ENCODE results near the gene POLQ. TPM values are rescaled to one million over a fixed set of nuclear protein-coding genes. Genes with fewer than 3 reads are reported as not detected.
A peak's percentile ranks its signal among the peaks of the same experiment; 100 is the strongest.
"Not testable (repeated sequence)": the region's sequence is repeated elsewhere in the genome, so short reads cannot be mapped to it uniquely, and the experiment has no call there.

The POLQ gene
- 3.6 TPM for polyA plus RNA-seq (2012; ENCODE audit: low read depth, missing spikeins)

DNA sequence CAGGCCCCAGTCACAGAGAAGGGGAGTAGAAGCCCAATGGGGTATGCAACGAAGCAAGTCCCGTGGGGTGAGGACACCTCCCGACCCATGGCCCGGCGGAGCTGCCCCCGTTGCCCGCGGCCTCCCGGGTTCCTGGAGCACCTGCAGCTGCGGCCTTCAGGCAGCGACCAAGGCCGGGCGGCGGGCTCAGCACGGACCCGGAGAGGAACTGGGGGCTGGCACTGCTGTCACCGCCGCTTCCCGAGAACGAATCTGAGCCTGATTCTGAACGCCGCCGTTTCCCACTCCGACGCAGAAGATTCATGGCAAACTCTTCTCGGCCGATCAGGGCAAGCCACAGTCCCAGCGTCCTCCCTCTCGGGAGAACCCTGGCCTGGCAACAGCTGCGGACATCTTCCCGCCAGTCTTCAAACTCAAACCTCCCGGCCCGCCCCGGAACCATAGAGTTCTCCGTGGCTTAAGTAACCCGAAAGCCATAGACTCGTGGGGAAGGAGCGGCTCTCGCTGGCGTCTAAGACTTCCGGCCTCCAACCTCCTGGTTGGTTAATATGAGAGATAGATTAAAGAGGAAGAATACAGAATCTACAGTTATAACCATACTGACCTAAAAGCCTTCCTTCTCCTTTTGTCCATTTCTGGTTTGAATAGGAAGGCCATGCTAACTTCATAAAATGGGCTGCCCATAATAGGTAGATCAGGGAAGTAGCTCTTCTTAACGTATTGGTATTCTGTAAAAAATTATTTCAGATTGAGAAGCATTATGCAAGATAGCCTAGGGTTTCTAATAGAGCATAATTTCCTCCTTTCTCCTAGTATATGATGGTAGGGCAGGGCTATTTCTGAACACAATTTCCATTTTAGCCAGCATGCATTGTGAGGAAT, at the start of gene POLQ:
TSS of gene POLQ (minus strand) at position 415 of the 882 bp plus-strand sequence. CDS start at position 304, 111 bp downstream.
- FAIRE-seq (peak; percentile 89), DNase-seq (ENCODE audit: insufficient read length, low spot score) (peak; percentile 71)
- TF ChIP-seq POLR2A (IDR thresholded peaks at IDR 0.05; ENCODE audit: low read depth, low read length): peak; percentile 75; the same call in 1 of the 2 replicates
- TF ChIP-seq SPI1 (IDR thresholded peaks at IDR 0.05; ENCODE audit: low read depth, low read length): 0 out of 2 replicates have a peak, but pooled peaks have one; percentile 19
- TF ChIP-seq POU2F2 (IDR thresholded peaks at IDR 0.05; ENCODE audit: low read depth, low read length): no peak; the same call in 1 of the 2 replicates
- no peak; the same call in 1 of the 2 replicates for TF ChIP-seq TAF1 (IDR thresholded peaks at IDR 0.05; ENCODE audit: low read depth, low read length)
- TF ChIP-seq POLR2AphosphoS5 (IDR thresholded peaks at IDR 0.05; ENCODE audit: low read depth, low read length): peak; percentile 56; the same call in 1 of the 2 replicates
- no peak for TF ChIP-seq PAX5 (IDR thresholded peaks at IDR 0.05; ENCODE audit: insufficient read depth, low read length, severe bottlenecking)

DNA sequence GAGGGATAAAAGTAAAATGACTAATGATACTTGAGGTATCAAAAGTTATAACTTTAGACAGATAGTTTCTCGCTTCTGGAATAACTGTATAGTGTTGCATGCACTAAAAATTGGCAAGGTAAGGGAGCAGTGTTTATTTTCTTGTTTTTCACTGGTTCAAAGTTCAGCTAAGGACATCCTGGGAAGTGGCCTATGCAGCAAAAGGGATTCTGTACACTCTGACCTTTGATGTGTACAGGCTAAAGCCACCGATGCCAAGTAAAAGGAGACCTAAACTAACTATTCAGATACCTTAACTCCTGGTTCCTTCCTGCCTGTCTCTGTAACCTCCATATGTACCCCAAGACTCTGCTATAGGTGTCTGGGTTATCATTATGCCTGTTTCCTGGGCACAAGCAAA, 49.1 kb upstream of the POLQ start:
- FAIRE-seq: no peak
- TF ChIP-seq POU2F2 (IDR thresholded peaks at IDR 0.05; ENCODE audit: low read depth, low read length) (no peak), SPI1 (IDR thresholded peaks at IDR 0.05; ENCODE audit: low read depth, low read length) (no peak), TAF1 (IDR thresholded peaks at IDR 0.05; ENCODE audit: low read depth, low read length) (no peak), POLR2A (IDR thresholded peaks at IDR 0.05; ENCODE audit: low read depth, low read length) (no peak), POLR2AphosphoS5 (IDR thresholded peaks at IDR 0.05; ENCODE audit: low read depth, low read length) (no peak), PAX5 (IDR thresholded peaks at IDR 0.05; ENCODE audit: insufficient read depth, low read length, severe bottlenecking) (no peak)

GRCh38 chr3:121593806-121594205, 48.0 kb upstream of the POLQ start:
- not testable (repeated sequence) for DNase-seq (ENCODE audit: insufficient read length, low spot score); FAIRE-seq

More for the DNA sequence above, 49.1 kb upstream of the POLQ start:
- DNase-seq (ENCODE audit: insufficient read length, low spot score): no peak

DNA sequence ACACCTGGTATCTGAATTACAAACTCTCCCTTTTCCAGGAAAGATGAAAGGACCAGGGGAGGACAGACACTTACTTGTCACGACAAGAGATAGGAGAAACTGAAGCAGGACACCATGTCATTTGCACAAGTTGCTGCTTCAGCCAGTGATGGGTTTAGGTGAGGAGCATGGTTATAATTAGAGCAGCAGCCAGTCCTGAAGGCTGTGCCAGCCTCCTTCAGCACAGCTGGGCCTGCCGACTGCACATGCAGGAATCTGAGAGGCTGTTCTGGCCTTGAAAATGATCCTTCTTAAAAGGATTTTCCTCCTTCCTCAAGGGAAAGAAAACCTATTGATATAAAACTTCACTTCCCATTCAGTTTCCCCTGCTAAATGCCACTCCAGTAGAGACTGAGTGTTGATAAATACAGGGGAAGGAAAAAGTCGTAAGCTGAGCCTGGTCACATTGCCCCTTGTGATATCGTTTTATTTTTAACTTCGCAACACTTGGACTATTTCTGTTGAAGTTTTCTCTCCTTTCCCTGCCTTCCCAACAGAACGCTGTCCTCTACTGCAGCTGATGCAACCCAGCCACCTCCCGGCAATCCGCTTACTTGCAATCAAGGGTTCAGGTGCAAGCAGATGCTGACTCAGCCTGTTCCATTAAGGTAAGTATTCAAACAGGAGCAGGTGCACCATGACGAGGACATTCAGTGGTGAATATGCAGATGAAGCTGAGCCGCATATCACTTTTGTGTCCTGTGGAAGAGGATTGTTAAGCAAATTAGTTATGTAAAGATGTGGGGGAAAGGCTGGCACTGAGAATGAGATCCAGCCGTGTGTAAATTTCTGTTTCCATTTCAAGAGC, 47.3 kb upstream of the POLQ start, which contains the start of gene FBXO40:
TSS of gene FBXO40 (plus strand) at position 524 of the 847 bp plus-strand sequence. CDS start 27,197 bp downstream, outside the sequence.
- DNase-seq (ENCODE audit: insufficient read length, low spot score): no peak
- TF ChIP-seq POLR2AphosphoS5 (IDR thresholded peaks at IDR 0.05; ENCODE audit: low read depth, low read length): no peak
- TF ChIP-seq SPI1 (IDR thresholded peaks at IDR 0.05; ENCODE audit: low read depth, low read length): no peak
- no peak for TF ChIP-seq POLR2A (IDR thresholded peaks at IDR 0.05; ENCODE audit: low read depth, low read length)
- peak; percentile 70 for FAIRE-seq

DNA sequence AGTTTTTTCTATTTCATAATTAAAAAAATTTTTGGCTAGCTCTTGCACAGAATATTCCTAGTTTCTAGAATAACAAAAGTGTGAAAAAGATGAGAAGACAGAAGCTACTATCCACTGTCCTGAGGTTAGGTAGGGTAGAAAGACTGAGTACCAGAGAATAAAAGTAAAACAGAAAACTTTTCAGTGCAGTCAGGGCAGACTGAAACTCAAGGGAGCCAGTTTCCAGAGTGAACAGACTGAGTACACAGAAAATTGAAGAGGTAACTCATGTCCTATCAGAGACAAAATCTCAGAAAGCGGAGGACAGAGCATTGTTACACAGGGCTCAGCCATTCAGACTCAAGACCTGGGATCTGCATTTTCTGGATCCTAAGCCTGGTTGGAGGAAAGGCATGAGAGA, 38.6 kb upstream of the POLQ start:
- TF ChIP-seq SPI1 (IDR thresholded peaks at IDR 0.05; ENCODE audit: low read depth, low read length) (no peak), PAX5 (IDR thresholded peaks at IDR 0.05; ENCODE audit: insufficient read depth, low read length, severe bottlenecking) (no peak), POLR2AphosphoS5 (IDR thresholded peaks at IDR 0.05; ENCODE audit: low read depth, low read length) (no peak)
- DNase-seq (ENCODE audit: insufficient read length, low spot score) (no peak), FAIRE-seq (no peak)

- no peak for TF ChIP-seq PAX5 (IDR thresholded peaks at IDR 0.05; ENCODE audit: insufficient read depth, low read length, severe bottlenecking)
- TF ChIP-seq SPI1 (IDR thresholded peaks at IDR 0.05; ENCODE audit: low read depth, low read length): no peak
- TF ChIP-seq POU2F2 (IDR thresholded peaks at IDR 0.05; ENCODE audit: low read depth, low read length): no peak
- no peak for TF ChIP-seq POLR2A (IDR thresholded peaks at IDR 0.05; ENCODE audit: low read depth, low read length)
- no peak for TF ChIP-seq TAF1 (IDR thresholded peaks at IDR 0.05; ENCODE audit: low read depth, low read length)
- TF ChIP-seq POLR2AphosphoS5 (IDR thresholded peaks at IDR 0.05; ENCODE audit: low read depth, low read length): no peak
- DNase-seq (ENCODE audit: insufficient read length, low spot score): no peak
- FAIRE-seq: no peak
These were observed 35.9 kb upstream of the POLQ start for GRCh38 chr3:121581691-121582090.

GRCh38 chr3:121574449-121574848, 28.7 kb upstream of the POLQ start:
- DNase-seq (ENCODE audit: insufficient read length, low spot score): no peak
- no peak for TF ChIP-seq PAX5 (IDR thresholded peaks at IDR 0.05; ENCODE audit: insufficient read depth, low read length, severe bottlenecking)
- no peak for TF ChIP-seq POLR2AphosphoS5 (IDR thresholded peaks at IDR 0.05; ENCODE audit: low read depth, low read length)
- no peak for TF ChIP-seq TAF1 (IDR thresholded peaks at IDR 0.05; ENCODE audit: low read depth, low read length)
- no peak for TF ChIP-seq POU2F2 (IDR thresholded peaks at IDR 0.05; ENCODE audit: low read depth, low read length)
- no peak for TF ChIP-seq SPI1 (IDR thresholded peaks at IDR 0.05; ENCODE audit: low read depth, low read length)
- no peak for TF ChIP-seq POLR2A (IDR thresholded peaks at IDR 0.05; ENCODE audit: low read depth, low read length)
- no peak for FAIRE-seq

DNA sequence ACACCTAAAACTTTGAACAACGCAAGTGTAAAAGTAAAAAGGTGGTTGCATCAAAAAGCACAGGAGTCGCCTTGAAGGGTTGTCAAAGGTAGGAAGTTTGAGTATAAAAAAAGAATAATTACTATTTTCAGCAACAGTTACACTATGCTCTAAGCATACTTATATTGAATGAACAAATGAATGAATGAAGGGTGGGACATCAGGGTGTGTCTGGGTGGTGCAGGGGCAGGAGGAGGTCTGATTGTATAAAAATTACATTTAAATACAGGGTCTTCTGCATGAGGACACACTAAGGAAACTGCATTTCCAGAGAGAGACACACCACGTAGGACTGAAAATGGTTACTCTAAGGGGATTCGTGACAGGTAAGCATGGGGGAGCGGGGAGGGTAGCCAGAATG, 21.9 kb upstream of the POLQ start, which contains the start of gene ARGFX:
TSS of gene ARGFX (plus strand) at position 301 of the 400 bp plus-strand sequence. CDS start 2,765 bp downstream, outside the sequence.
- FAIRE-seq (no peak), DNase-seq (ENCODE audit: insufficient read length, low spot score) (no peak)
- TF ChIP-seq TAF1 (IDR thresholded peaks at IDR 0.05; ENCODE audit: low read depth, low read length): no peak
- TF ChIP-seq PAX5 (IDR thresholded peaks at IDR 0.05; ENCODE audit: insufficient read depth, low read length, severe bottlenecking): no peak
- no peak for TF ChIP-seq POLR2A (IDR thresholded peaks at IDR 0.05; ENCODE audit: low read depth, low read length)
- no peak for TF ChIP-seq POLR2AphosphoS5 (IDR thresholded peaks at IDR 0.05; ENCODE audit: low read depth, low read length)
- no peak for TF ChIP-seq SPI1 (IDR thresholded peaks at IDR 0.05; ENCODE audit: low read depth, low read length)
- no peak for TF ChIP-seq POU2F2 (IDR thresholded peaks at IDR 0.05; ENCODE audit: low read depth, low read length)

DNA sequence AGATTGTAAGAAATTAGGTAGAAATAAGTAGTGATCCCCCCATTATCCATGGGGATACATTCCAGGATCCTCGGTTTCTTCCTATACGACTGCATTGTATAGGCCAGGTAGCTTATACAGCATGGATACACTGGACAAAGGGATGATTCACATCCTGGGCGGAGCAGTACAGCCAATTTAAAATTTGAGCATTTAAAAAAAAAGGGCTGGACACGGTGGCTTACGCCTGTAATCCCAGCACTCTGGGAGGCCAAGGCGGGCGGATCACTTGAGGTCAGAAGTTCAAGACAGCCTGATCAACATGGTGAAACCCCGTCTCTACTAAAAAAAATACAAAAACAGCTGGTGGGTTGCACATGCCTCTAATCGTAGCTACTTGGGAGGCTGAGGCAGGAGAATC, 21.0 kb upstream of the POLQ start:
- FAIRE-seq (no peak), DNase-seq (ENCODE audit: insufficient read length, low spot score) (no peak)

More for the DNA sequence above, 21.0 kb upstream of the POLQ start:
- TF ChIP-seq PAX5 (IDR thresholded peaks at IDR 0.05; ENCODE audit: insufficient read depth, low read length, severe bottlenecking) (no peak), POU2F2 (IDR thresholded peaks at IDR 0.05; ENCODE audit: low read depth, low read length) (no peak), TAF1 (IDR thresholded peaks at IDR 0.05; ENCODE audit: low read depth, low read length) (no peak), POLR2A (IDR thresholded peaks at IDR 0.05; ENCODE audit: low read depth, low read length) (no peak), POLR2AphosphoS5 (IDR thresholded peaks at IDR 0.05; ENCODE audit: low read depth, low read length) (no peak), SPI1 (IDR thresholded peaks at IDR 0.05; ENCODE audit: low read depth, low read length) (no peak)

Measured in GM12891 (cell line).